Measurements from ENCODE around the gene SSBP2. TPM values are rescaled to one million over a fixed set of nuclear protein-coding genes. Genes with fewer than 3 reads are reported as not detected.

SSBP2 gene
- total RNA-seq, result 10 to 100 TPM; 45.3 to 83.1 (median 61.7) TPM

DNA sequence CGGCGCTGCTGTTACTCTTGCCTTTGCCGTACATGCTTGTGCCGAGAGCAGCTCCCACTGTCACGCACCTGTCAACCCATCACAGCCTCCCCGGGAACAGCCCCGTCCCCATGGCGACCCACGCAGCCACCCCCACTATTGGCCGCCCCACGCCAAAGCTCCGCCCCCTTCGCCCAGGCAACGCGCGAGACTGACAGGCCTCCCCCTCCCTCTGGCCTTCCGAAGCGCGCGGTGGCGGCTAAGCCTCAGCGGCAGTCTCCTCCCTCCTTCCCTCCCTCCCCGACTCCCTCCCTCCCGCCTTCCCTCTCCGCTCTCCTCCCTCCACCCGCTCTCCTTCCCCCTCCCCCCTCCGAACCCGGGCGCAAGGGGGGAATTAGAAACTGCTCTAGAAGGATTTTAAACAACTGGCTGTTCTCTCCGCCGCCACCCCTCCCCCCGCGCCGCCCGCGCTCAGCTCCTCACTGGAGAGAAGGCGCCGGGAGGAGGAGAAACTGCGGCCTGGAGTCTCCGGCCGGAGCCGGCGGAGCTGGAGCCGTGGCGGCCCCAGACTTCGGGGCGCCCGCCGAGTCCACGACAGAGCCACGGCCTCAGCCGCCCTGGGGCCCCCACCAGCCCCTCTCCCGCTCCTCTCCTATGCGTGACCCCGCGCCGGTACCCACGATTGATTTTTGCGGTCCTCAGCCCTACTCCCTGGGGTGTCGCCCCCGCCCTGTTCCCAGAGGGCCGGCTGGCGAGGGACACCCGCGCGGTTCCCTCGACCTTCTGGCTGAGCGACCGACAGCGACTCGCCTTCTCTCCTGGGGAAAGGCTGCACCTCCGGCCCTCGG is at the start of gene SSBP2:
SSBP2 (minus strand) TSS at position 89 of the 827 bp plus-strand sequence; CDS start at position 34, 55 bp downstream.
- intact Hi-C loops (cut with DNase I; ENCODE audit: low total_unique reads), result loop anchor here (5.0 to 10.0 kb wide), 3 partner anchors 36 to 246 kb away; no protein-coding TSS in a partner anchor
- TF ChIP-seq, protein P1, sequence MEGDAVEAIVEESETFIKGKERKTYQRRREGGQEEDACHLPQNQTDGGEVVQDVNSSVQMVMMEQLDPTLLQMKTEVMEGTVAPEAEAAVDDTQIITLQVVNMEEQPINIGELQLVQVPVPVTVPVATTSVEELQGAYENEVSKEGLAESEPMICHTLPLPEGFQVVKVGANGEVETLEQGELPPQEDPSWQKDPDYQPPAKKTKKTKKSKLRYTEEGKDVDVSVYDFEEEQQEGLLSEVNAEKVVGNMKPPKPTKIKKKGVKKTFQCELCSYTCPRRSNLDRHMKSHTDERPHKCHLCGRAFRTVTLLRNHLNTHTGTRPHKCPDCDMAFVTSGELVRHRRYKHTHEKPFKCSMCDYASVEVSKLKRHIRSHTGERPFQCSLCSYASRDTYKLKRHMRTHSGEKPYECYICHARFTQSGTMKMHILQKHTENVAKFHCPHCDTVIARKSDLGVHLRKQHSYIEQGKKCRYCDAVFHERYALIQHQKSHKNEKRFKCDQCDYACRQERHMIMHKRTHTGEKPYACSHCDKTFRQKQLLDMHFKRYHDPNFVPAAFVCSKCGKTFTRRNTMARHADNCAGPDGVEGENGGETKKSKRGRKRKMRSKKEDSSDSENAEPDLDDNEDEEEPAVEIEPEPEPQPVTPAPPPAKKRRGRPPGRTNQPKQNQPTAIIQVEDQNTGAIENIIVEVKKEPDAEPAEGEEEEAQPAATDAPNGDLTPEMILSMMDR (IDR thresholded peaks at IDR 0.05), result no peak
- TF ChIP-seq POLR2A (IDR thresholded peaks at IDR 0.05), result no peak
- WGBS, 2 donors, result 0 to 1% methylated on average over 43 to 58 of the region's 73 CpGs
- peak within 1 kb of the TSS; percentile 74 for H3K4me3 ChIP-seq (ENCODE audit: low read depth, poor library complexity, severe bottlenecking)
- peak; percentile 99 to 100 for DNase-seq (ENCODE audit: low spot score in 2 of 2)

GRCh38 chr5:81795666-81796065 is 44.8 kb upstream of the SSBP2 start:
- DNase-seq (ENCODE audit: low spot score in 2 of 2), result no peak
- intact Hi-C loops (cut with DNase I; ENCODE audit: low total_unique reads), result no loop called here

GRCh38 chr5:81794226-81794625 is 43.3 kb upstream of the SSBP2 start:
- WGBS, 2 donors, result 77 to 82% methylated on average over 4 of the region's 4 CpGs
- TF ChIP-seq POLR2A (IDR thresholded peaks at IDR 0.05), result no peak
- TF ChIP-seq, protein P1 (IDR thresholded peaks at IDR 0.05), result no peak
- intact Hi-C loops (cut with DNase I; ENCODE audit: low total_unique reads), result no loop called here
- no peak for DNase-seq (ENCODE audit: low spot score in 2 of 2)
- H3K4me3 ChIP-seq (ENCODE audit: low read depth, poor library complexity, severe bottlenecking), result no peak overlapping the region

More at GRCh38 chr5:81795666-81796065, 44.8 kb upstream of the SSBP2 start:
- 81 to 95% methylated on average over 1 of the region's 1 CpG for WGBS, 2 donors
- TF ChIP-seq, protein P1 (IDR thresholded peaks at IDR 0.05), result no peak
- TF ChIP-seq POLR2A (IDR thresholded peaks at IDR 0.05), result no peak
- H3K4me3 ChIP-seq (ENCODE audit: low read depth, poor library complexity, severe bottlenecking), result no peak overlapping the region

DNA sequence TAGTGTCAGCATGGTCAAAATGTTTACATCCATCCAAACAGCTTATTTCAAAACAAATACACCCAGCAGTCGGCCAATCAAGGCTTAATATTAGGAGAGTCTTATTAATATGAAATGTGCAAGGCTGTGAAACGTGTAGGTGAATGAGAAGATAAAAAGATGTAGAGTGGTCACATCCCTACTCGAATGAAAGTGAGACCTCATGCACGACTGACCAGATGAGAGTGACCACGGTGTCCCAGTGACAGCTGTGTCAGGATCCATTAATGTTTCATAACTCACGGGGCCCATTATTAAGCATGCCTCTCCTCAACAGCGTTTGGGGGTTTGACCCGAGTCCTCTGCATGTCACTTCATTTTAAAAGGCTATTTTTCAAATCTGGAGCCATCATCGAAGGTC is 39.4 kb upstream of the SSBP2 start:
- 92% methylated on average over 9 of the region's 9 CpGs for WGBS, 2 donors
- TF ChIP-seq POLR2A (IDR thresholded peaks at IDR 0.05), result no peak
- TF ChIP-seq, protein P1 (IDR thresholded peaks at IDR 0.05), result no peak
- intact Hi-C loops (cut with DNase I; ENCODE audit: low total_unique reads), result no loop called here
- H3K4me3 ChIP-seq (ENCODE audit: low read depth, poor library complexity, severe bottlenecking), result no peak overlapping the region
- DNase-seq (ENCODE audit: low spot score in 2 of 2), result no peak

DNA sequence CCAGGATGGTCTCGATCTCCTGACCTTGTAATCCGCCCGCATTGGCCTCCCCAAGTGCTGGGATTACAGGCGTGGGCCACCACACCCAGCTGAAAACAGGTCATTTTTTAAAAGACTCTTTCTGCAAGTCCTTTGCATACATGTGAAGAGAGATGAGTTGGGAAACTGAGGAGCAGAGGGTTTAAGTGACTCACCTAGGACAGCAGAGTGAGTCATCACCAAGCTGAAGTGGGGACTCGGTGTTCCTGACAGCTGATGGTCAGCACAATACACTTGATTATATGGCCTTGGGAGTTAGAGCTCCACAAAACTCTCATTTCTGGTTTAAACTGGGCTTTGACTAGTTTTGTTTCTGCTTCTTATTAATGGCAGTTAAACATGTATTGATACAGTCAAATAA is 38.1 kb upstream of the SSBP2 start:
- intact Hi-C loops (cut with DNase I; ENCODE audit: low total_unique reads), result loop anchor here (5.0 to 10.0 kb wide), 2 partner anchors 37 to 66 kb away; partner anchors contain the start of gene SSBP2
- 79 to 83% methylated on average over 5 of the region's 5 CpGs for WGBS, 2 donors
- H3K4me3 ChIP-seq (ENCODE audit: low read depth, poor library complexity, severe bottlenecking), result no peak overlapping the region
- no peak for DNase-seq (ENCODE audit: low spot score in 2 of 2)
- no peak for TF ChIP-seq POLR2A (IDR thresholded peaks at IDR 0.05)
- TF ChIP-seq, protein P1 (IDR thresholded peaks at IDR 0.05), result no peak
